ENCODE data around the gene ZC3H7A.

Gene ZC3H7A

DNA sequence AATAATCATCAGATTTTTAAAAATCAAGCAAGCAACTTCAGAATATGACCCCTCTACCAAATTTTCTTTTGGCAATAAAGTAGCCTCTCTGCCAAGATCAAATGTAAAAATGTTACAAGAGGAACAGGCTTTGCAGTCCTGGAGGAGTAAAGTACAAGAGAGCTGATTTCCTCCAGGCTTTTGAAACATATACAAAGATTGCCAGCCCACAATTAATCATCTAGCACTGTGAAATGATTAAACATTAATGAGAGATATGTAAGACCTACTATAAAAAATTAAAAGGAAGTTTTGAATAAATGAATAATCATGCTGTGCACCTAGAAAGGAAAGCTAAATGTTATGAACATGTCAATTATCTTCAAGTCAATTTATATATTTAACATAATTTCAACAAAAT is 80.7 kb downstream of the ZC3H7A start:
- no peak for DNase-seq
- intact Hi-C loops (cut with DNase I), result no loop called here

DNA sequence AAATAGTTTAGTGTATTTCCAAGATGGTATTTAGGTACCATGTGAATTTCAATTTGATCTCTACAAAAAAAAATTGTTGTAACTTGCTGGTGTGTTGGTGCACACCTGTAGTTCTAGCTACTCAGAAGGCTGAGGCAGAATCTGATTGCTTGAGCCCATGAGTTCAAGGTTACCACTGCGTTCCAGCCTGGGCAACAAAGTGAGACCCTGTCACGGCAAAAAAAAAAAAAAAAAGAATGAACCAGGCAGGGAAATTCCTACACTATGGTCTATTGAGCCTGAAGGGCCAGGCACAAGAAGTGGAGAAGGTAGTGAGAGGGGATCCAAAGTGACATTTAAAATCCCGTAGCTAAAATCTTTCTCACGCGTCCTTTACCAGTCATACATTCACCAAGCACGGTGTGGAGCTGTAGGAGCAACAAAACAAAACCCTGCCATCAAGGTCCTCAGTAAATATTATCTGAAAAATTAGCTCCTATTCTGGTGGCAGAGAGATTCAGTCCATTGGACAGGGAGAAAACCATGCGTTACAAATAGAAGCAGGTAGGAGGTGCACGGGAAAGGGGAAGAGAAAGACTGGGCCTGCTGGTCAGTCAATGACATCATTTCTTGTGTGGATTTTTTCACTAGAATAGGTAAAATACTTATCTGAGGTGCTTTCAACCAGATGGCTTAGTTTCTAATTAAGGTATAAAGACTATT is 81.7 kb downstream of the ZC3H7A start:
- no peak for DNase-seq
- intact Hi-C loops (cut with DNase I), result loop anchor here (2.0 kb wide), 1 partner anchor 183 kb away; no protein-coding TSS in a partner anchor

DNA sequence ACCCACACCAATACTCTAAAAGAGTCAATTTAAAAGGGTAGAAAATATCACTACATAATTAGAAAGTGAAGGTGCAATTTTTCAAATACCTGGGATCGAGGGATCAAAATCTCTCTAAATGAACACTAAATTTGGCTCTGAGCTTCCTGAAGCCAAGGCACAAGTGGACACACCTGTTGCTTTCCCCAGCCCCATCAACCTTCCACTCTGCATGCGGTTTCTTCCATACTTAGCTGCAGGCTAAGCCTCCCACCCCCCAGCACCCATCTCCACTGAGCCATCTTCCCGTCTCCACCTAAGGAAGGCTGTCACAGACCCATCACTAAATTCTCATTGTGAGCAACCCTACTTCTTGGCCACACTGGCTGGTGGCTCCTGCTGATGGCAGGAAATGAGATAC is 84.9 kb downstream of the ZC3H7A start:
- intact Hi-C loops (cut with DNase I), result no loop called here
- DNase-seq, result no peak

DNA sequence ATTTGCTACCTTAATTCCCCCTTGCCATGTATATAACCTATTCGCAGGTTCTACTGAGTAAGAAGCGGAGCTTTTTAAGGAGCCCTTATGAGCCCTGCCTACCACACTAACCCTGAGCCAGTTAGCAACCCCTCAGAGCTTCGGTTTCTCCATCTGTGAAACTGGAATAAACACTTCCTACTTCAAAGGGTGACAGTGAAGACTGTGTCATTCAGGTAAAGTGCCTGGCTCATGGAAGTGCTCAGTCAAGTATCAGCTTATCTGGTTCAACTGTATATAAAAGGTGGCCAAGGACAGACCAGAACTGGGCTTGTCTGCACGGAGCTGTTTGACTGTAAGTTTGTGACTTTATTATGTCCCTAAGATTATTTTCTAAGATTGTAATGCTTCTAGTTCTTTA is 85.4 kb downstream of the ZC3H7A start:
- intact Hi-C loops (cut with DNase I), result no loop called here
- DNase-seq, result no peak

DNA sequence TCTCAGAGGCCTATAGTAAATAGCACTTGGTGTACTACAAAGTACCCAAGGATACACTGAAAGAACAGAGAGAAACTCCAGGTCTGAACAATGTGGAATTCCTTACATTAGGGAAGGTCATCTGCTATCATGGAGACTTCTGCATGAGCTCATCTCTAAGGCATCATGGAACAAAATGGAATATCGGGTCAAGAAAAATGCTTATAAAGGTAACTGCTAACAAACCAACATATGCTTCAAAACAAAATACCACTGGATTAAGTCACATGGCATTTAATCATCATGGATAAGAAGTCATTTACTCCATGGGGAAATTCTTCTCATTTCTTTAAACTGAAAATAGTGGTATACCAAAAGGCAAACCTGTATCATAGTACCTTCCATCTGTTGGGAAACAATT is 88.6 kb downstream of the ZC3H7A start:
- no peak for DNase-seq
- intact Hi-C loops (cut with DNase I), result no loop called here

DNA sequence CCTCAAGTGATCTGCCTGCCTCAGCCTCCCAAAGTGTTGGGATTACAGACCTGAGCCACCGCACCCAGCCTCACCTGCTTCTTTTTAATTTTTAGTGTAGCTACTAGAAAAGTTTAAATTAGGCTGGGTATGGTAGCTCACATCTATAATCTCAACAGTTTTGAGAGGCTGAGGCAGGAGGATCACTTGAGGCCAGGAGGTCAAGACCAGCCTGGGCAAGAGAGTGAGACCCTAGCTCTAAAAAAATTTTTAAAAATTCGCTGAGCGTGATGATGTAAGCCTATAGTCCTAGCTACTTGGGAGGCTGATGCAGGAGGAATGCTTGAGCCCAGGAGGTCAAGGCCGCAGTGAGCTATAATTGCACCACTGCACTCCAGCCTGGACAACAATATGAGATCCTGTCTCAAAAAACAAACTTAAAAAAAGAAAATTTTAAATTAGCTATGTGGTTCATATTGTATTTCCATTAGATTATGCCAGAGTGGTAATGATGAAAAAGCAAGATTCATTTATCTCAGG is 89.3 kb downstream of the ZC3H7A start:
- intact Hi-C loops (cut with DNase I), result no loop called here
- no peak for DNase-seq

DNA sequence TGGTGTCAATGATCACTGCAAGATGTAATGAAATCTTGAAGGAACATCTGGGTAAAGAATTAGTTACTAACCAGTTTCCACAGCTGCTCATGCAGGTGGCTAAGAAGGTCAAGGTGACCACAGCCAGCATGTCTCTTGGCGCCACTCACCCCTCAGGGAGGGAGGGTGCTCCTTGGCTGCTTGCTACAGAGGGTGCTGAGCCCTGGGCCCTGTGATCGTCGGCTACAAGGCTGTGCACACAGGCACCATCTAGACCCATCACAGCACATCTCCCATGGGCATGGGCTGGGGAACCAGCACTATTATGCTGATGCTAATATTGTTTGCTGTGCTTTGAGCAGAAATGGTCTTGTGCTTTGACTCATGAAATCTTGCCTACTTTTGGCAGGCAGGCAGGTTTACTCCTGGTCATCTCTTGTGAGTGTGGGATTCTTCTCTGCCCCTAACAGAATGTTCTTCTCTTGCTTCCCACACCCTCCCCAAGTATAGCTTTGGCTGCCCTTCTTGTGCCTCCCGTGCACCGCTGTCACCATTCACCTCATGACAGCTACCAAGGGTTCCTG is 90.8 kb downstream of the ZC3H7A start:
- intact Hi-C loops (cut with DNase I), result no loop called here
- DNase-seq, result peak in 2 of 10 donors; percentile 16 to 75

DNA sequence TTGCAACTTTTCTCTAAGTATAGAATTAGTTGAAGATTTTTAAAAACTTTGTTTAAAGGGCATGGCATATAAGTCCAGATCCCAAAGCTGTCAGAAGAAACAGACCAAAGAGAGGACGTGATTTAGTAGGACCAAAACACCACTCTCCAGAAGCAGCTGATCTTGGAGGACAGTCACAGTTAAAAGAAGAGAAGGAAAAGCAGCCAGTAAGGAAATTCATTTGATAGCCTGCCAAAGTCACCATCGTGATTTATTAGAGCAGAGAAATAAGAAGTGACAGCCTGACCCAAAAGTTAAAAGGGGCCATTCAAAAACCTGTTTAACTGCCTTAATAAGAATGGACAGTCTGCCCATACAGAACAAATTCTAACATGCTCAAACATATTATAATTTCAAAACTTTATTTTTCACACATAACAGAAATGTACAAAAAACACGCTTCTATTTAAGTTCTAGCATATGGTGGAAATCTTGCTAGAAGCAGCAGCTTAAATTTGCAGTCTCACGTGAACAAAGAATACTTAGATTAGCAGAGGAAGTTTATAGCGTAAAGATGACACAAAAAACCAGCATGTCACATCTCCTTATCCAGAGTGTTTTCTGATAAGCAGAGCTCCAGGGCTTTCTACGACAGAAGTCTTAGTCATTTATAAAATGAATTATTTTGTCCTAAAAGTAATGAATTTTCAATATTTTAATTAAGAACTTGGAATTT is 91.6 kb downstream of the ZC3H7A start:
- intact Hi-C loops (cut with DNase I), result no loop called here
- no peak for DNase-seq
